HG03025 (cell line): ENCODE measurements around the gene EPHX1.
"Not testable (repeated sequence)": the region's sequence is repeated elsewhere in the genome, so short reads cannot be mapped to it uniquely, and the experiment has no call there.

Experiments used
- ATAC-seq: cut with Tn5 transposase; IDR thresholded peaks from one replicate; pipeline ENCODE4 v1.9.1; 2021; ENCODE audit warnings: mild to moderate bottlenecking, moderate library complexity; ENCODE audit not compliant: unreplicated experiment, low FRiP score

The EPHX1 gene

DNA sequence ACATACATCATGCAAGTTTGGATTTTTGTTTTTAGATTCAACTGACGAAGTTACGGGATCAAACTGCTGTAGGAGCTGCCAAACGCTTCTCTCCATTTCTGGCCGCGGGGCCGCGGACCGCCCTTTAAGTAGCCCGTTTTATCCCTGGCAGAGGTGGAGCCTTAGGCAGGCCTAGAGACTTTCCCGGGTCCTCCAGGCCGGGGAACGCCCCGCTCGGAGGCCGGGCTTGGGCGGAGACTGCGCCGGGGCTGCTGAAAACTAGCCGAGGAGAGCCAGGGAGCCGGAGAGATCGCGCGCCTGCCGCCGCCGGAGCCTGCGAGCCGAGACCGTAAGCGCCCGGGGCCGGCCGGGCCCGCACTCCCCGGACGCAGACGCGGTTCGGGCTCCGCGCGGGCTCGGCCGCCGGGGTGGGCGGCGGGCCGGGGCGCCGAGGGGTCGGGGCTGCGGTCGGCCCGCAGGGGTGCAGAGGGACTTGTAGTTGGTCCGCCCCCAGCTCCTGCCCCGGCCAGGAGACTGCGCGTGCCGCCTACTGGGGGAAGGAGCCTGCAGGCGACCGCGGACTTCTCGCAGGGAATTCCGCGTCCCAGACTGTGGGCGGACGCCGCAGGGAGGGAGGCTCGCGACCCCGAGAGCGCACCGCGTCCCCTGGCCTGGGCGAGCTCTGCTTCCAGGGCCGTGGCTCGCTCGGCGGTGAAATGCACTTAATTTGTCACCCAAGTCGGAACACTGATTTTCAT is at the start of gene EPHX1:
TSS of gene EPHX1 (plus strand) at position 283 of the 737 bp plus-strand sequence. CDS start 18,606 bp downstream, outside the sequence.
- ATAC-seq: peak; percentile 98

- ATAC-seq: no peak
These were observed 49.4 kb upstream of the EPHX1 start for GRCh38 chr1:225760531-225760930.

- ATAC-seq: not testable (repeated sequence)
These were observed 48.5 kb upstream of the EPHX1 start for GRCh38 chr1:225761395-225761794.

DNA sequence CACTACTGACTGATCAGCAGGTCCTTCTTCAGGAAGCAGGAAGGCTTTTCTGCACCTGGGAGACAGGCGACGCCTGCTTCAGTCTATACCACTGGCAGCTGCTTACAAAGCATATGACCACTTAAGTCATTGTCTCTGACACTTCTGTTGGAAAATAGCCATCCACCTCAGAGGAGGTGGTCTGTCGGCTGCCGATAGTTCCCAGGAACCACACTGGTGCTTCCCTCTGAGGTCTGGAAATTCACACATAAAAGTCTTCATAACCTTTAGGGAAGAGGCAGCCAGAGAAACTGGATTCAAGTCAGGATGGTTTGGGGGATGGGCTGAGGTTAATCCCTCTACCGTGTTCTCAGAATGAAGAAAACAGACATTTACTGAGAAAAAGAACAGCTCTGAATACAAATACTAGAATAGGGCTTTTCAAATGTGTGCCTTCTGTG is 47.9 kb upstream of the EPHX1 start:
- ATAC-seq: no peak

DNA sequence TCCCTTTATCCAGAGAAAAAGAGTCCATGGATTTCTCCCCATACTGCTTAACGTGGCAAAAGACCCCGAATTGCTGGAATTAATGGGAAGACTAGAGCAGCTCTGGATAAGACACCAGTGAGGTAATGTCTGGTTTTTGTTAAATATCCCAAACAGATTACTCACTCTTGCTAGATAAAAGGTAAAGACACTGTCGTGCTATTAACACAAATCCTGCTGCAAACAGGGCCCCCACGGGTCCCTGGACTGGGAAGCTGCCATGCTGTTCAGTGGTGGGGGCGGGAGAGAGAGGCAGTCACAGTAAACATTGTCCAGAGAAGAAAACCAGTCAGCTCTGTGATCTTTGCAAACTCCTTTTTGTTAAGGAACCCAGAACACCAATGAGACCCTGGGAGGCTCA is 47.5 kb upstream of the EPHX1 start:
- no peak for ATAC-seq

DNA sequence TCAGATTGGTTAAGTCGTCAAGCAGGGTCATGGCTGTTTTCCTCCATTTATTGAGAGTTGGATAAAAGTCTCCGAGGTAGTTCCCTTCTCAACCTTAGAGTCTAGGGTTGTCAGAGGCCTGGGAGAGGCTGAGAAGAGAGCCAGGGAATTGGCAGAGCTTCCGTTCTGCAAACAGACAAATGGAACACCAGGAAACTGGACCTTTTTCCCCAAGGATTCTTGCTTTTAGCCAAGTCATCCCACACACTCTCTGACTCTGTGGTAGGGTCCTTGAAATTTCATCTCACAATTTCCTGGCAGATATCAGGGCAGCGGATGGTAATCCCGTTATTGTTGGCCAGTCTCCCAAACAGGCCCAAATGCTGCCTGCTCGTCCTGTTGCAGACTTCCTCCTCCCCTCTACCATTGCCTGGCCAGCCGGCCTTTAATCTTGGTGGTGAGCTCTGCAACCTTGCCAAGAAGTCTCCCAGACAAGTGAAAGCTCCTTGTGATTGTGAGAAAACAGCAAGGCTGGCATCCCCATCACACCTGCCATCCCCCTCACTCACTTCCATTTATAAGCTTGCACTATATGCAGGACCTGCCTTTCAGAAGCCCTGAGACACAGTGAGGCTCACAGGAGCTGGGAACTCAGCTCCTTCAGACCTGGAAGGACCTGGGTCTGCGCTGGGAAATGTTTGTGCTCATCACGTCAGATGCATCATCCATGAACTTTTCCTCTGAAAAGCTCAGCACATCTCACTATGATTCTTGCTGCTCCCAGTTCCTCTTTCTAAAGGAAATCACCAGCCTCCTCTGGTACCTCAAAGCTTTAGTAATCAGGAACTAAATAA is 46.0 kb upstream of the EPHX1 start:
- ATAC-seq: no peak

DNA sequence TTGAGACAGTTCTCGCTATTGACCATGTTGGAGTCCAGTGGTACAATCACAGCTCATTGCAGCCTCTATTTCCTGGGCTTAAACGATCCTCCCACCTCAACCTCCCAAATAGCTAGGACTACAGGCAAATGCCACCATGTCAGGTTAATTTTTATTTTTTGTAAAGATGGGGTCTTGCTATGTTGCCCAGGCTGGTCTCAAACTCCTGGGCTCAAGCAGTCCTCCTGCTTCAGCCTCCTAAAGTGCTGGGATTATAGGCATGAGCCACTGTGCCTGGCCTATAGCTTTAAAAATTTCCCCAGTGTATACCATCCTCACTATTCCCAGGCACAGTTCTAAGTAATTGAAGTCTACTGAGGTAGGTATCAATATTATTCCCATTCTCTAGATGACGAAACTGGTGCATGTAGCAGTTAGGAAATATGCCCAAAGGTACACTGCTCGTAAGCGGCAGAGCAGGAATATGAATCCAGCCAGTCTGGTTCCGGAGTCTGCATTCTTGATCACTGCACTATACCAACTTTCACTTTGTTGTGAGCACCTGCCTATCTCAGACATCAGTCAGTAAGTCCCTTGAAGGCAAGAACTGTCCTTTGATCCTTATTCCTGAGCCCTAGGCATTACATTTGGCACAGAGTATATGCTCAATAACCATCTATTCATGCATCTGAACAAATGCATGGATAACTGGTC is 43.8 kb upstream of the EPHX1 start:
- ATAC-seq: no peak

DNA sequence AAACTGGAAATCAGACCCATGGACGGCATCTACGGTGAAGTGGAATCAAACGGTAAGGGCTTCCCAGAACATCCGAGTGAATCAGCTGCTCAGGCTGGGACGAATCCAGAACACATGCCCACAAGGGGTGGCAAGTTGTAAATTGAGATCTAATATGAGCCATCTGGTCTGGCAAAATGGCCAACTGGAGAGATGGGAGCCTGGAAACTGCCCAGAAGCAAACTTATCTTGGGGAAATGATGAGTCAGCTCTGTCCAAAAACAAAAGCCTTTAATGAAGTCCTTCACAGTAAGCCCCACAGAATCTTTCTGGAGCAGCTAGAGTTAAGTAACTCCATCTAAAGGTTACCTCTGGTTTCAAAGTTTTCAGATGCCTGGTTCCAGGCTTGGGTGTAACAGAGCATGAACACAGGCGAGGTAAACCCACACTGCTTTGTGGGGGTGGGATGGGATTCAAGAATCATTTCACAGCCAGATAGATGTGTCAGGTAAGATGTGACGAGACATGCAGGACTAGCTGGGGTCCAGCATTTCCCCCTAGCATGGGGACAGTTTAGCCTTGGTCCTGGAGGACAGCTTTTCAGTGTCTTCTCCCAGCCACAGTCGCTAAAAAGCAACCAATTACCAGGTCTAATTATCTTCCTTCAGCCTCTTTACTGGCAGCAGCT is 42.8 kb upstream of the EPHX1 start:
- no peak for ATAC-seq

GRCh38 chr1:225767634-225768540 is 42.0 kb upstream of the EPHX1 start:
- ATAC-seq: no peak

- ATAC-seq: no peak
These were observed 41.1 kb upstream of the EPHX1 start for GRCh38 chr1:225768662-225769426.

GRCh38 chr1:225769687-225770086 is 40.2 kb upstream of the EPHX1 start:
- ATAC-seq: no peak

DNA sequence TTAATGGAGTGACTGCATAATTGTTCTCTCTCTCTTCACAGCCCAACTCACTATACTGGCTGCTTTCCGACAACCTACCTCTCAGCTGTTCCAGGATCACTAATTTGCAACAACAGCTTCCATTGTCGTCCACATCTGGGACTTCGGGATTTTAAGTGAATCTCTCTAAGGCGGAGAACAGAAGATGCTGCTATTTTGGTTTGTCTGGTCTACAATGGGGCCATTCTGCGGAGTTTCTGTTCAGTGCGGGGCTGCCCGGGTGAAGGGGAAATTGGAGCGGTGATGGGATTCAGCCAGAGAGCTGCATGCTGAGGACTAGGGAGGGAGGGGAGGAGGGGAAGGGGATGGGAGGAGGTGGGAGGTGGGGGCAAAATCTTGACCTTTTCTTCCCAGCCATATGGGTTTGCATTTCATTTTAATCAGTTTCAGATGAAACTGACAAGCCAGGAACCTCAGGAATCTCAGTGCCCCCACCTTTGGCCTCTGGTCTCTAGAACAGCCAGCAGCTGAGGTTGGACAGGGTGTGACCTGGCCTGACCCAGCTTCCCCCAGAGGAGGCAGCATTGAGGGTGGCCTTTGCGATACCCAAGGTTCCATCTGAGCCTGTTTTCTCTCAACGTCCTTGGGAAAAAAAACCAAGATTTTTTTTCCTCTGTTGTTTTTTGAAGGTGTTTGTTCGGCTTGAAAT is 39.2 kb upstream of the EPHX1 start:
- no peak for ATAC-seq

DNA sequence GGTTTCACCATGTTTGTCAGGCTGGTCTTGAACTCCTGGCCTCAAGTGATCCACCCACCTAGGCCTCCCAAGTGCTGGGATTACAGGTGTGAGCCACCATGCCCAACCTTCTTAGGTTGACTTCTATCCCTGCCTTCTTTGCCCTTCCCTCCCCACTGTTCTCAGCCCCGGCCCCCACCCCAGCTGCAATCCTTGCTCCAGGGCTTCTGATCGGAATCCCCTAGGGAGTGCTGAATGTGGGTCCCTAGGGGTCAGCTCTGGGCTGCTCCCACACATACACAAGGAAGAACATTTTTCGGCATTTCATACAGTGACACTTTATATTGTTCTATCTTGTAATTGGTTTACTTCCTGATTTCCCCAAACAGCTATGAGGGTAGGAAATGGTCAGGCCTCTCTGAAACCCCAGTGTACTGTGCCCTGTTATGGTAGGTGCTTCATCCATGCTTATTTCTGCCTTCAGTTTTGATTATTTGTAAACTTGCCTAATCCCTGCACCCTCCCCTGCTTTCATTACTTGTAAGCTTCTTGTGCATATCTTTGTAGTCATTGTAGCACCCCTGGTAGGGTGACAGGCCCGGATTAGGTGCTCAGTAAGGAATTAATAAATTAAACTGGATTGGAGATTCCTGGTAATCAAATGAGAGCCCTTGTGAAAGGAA is 38.1 kb upstream of the EPHX1 start:
- no peak for ATAC-seq

GRCh38 chr1:225772323-225772768 is 37.6 kb upstream of the EPHX1 start:
- no peak for ATAC-seq

- no peak for ATAC-seq
These were observed 37.1 kb upstream of the EPHX1 start for GRCh38 chr1:225772848-225773247.

GRCh38 chr1:225774281-225775147 is 35.4 kb upstream of the EPHX1 start:
- ATAC-seq: no peak

DNA sequence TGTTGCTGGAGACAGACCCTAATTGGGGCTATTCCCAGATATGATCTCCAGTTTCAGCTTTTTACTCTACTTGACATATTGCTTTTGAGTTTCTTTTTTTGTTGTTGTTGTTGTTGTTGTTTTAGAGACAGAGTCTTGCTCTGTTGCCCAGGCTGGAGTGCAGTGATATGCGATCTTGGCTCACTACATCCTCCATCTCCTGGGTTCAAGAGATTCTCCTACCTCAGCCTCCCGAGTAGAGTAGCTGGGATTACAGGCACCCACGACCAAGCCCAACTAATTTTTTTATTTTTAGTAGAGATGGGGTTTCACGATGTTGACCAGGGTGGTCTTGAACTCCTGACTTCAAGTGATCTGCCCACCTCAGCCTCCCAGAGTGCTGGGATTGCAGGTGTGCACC is 33.6 kb upstream of the EPHX1 start:
- no peak for ATAC-seq
